Measurements from ENCODE around the gene TYMS. TPM values are rescaled to one million over a fixed set of nuclear protein-coding genes. Genes with fewer than 3 reads are reported as not detected.

TYMS gene
- total and polyA plus RNA-seq, 10 of the 15 experiments (the other 5 are each of a cell fraction or from before 2014, with no cell fraction given) = 34.8 to 524 (median 219) TPM

Other genes with a start within 250 kb of the TYMS start
- not detected in 2 replicates for gene COLEC12, start 157.0 kb upstream of the TYMS start, total RNA-seq (2014; rRNA removed)
- not detected in 2 replicates for gene COLEC12, start 157.0 kb upstream of the TYMS start, total RNA-seq (2014; rRNA removed; fragmentation: Illumina TruSeq; extraction: Trizol)
- 0.03 and 0.05 TPM in 2 replicates for gene COLEC12, start 157.0 kb upstream of the TYMS start, total RNA-seq (2021)
- not detected in 2 replicates for gene COLEC12, start 157.0 kb upstream of the TYMS start, polyA plus RNA-seq (2011; rRNA removed)
- not detected in 2 replicates for gene COLEC12, start 157.0 kb upstream of the TYMS start, polyA plus RNA-seq (2014; fragmentation: Illumina TruSeq; extraction: Trizol)
- not detected for gene COLEC12, start 157.0 kb upstream of the TYMS start, polyA plus RNA-seq (2014; fragmentation: Nextera tagmentation; extraction: Ambion mirVana)
- not detected in 2 replicates for gene COLEC12, start 157.0 kb upstream of the TYMS start, polyA plus RNA-seq (2014; rRNA removed)
- under 1 TPM in 1 of 2 experiments, not detected in 1; 0.04 TPM for gene COLEC12, start 157.0 kb upstream of the TYMS start, polyA plus RNA-seq (2016; fragmentation: Nextera tagmentation; extraction: Ambion mirVana)
- not detected in 2 replicates for gene CETN1, start 77.3 kb upstream of the TYMS start, total RNA-seq (2014; rRNA removed)
- gene CETN1, start 77.3 kb upstream of the TYMS start, total RNA-seq (2014; rRNA removed; fragmentation: Illumina TruSeq; extraction: Trizol) = not detected in 2 replicates
- not detected in 2 replicates for gene CETN1, start 77.3 kb upstream of the TYMS start, total RNA-seq (2021)
- not detected in 2 replicates for gene CETN1, start 77.3 kb upstream of the TYMS start, polyA plus RNA-seq (2011; rRNA removed)
- gene CETN1, start 77.3 kb upstream of the TYMS start, polyA plus RNA-seq (2014; fragmentation: Illumina TruSeq; extraction: Trizol) = not detected in 2 replicates
- not detected for gene CETN1, start 77.3 kb upstream of the TYMS start, polyA plus RNA-seq (2014; fragmentation: Nextera tagmentation; extraction: Ambion mirVana)
- not detected in 2 replicates for gene CETN1, start 77.3 kb upstream of the TYMS start, polyA plus RNA-seq (2014; rRNA removed)
- not detected for gene CETN1, start 77.3 kb upstream of the TYMS start, polyA plus RNA-seq (2016; fragmentation: Nextera tagmentation; extraction: Ambion mirVana)
- gene CLUL1, start 60.7 kb upstream of the TYMS start, total RNA-seq (2014; rRNA removed) = not detected in 2 replicates
- not detected in 2 replicates for gene CLUL1, start 60.7 kb upstream of the TYMS start, total RNA-seq (2014; rRNA removed; fragmentation: Illumina TruSeq; extraction: Trizol)
- not detected in 2 replicates for gene CLUL1, start 60.7 kb upstream of the TYMS start, total RNA-seq (2021)
- 0.19 TPM in 1 of 2 replicates, not detected in the other for gene CLUL1, start 60.7 kb upstream of the TYMS start, polyA plus RNA-seq (2011; rRNA removed)
- not detected in 2 replicates for gene CLUL1, start 60.7 kb upstream of the TYMS start, polyA plus RNA-seq (2014; fragmentation: Illumina TruSeq; extraction: Trizol)
- under 1 TPM in 1 of 2 experiments, not detected in 1; 0.31 TPM for gene CLUL1, start 60.7 kb upstream of the TYMS start, polyA plus RNA-seq (2014; fragmentation: Nextera tagmentation; extraction: Ambion mirVana)
- gene CLUL1, start 60.7 kb upstream of the TYMS start, polyA plus RNA-seq (2014; rRNA removed) = not detected in 2 replicates
- not detected for gene CLUL1, start 60.7 kb upstream of the TYMS start, polyA plus RNA-seq (2016; fragmentation: Nextera tagmentation; extraction: Ambion mirVana)
- gene ENOSF1, start 55.0 kb downstream of the TYMS start, total RNA-seq (2014; rRNA removed) = 26.3 and 28.9 TPM in 2 replicates
- gene ENOSF1, start 55.0 kb downstream of the TYMS start, total RNA-seq (2014; rRNA removed; fragmentation: Illumina TruSeq; extraction: Trizol) = 23.5 and 26.2 TPM in 2 replicates
- 40.0 and 43.3 TPM in 2 replicates for gene ENOSF1, start 55.0 kb downstream of the TYMS start, total RNA-seq (2021)
- 27.6 and 30.7 TPM in 2 replicates for gene ENOSF1, start 55.0 kb downstream of the TYMS start, polyA plus RNA-seq (2011; rRNA removed)
- 40.0 and 43.5 TPM in 2 replicates for gene ENOSF1, start 55.0 kb downstream of the TYMS start, polyA plus RNA-seq (2014; fragmentation: Illumina TruSeq; extraction: Trizol)
- gene ENOSF1, start 55.0 kb downstream of the TYMS start, polyA plus RNA-seq (2014; fragmentation: Nextera tagmentation; extraction: Ambion mirVana) = 10 to 100 TPM; 12.5 to 13.3 TPM
- 30.4 and 31.3 TPM in 2 replicates for gene ENOSF1, start 55.0 kb downstream of the TYMS start, polyA plus RNA-seq (2014; rRNA removed)
- gene ENOSF1, start 55.0 kb downstream of the TYMS start, polyA plus RNA-seq (2016; fragmentation: Nextera tagmentation; extraction: Ambion mirVana) = 10 to 100 TPM; 41.6 to 42.3 TPM
- 5.8 and 7.4 TPM in 2 replicates for gene YES1, start 154.6 kb downstream of the TYMS start, total RNA-seq (2014; rRNA removed)
- gene YES1, start 154.6 kb downstream of the TYMS start, total RNA-seq (2014; rRNA removed; fragmentation: Illumina TruSeq; extraction: Trizol) = 7.9 and 8.1 TPM in 2 replicates
- gene YES1, start 154.6 kb downstream of the TYMS start, total RNA-seq (2021) = 5.6 and 6.5 TPM in 2 replicates
- gene YES1, start 154.6 kb downstream of the TYMS start, polyA plus RNA-seq (2011; rRNA removed) = 6.7 and 11.3 TPM in 2 replicates
- gene YES1, start 154.6 kb downstream of the TYMS start, polyA plus RNA-seq (2014; fragmentation: Illumina TruSeq; extraction: Trizol) = 5.7 and 6.5 TPM in 2 replicates
- gene YES1, start 154.6 kb downstream of the TYMS start, polyA plus RNA-seq (2014; fragmentation: Nextera tagmentation; extraction: Ambion mirVana) = 1 to 10 TPM; 2.5 to 3.7 TPM
- 3.6 and 6.8 TPM in 2 replicates for gene YES1, start 154.6 kb downstream of the TYMS start, polyA plus RNA-seq (2014; rRNA removed)
- 1 to 10 TPM; 2.3 to 3.0 TPM for gene YES1, start 154.6 kb downstream of the TYMS start, polyA plus RNA-seq (2016; fragmentation: Nextera tagmentation; extraction: Ambion mirVana)
- gene ADCYAP1, start 247.2 kb downstream of the TYMS start, total RNA-seq (2014; rRNA removed) = not detected in 2 replicates
- not detected in 2 replicates for gene ADCYAP1, start 247.2 kb downstream of the TYMS start, total RNA-seq (2014; rRNA removed; fragmentation: Illumina TruSeq; extraction: Trizol)
- not detected in 2 replicates for gene ADCYAP1, start 247.2 kb downstream of the TYMS start, total RNA-seq (2021)
- gene ADCYAP1, start 247.2 kb downstream of the TYMS start, polyA plus RNA-seq (2011; rRNA removed) = not detected in 2 replicates
- gene ADCYAP1, start 247.2 kb downstream of the TYMS start, polyA plus RNA-seq (2014; fragmentation: Illumina TruSeq; extraction: Trizol) = not detected in 2 replicates
- gene ADCYAP1, start 247.2 kb downstream of the TYMS start, polyA plus RNA-seq (2014; fragmentation: Nextera tagmentation; extraction: Ambion mirVana) = under 1 TPM in 1 of 2 experiments, not detected in 1; 0.02 TPM
- gene ADCYAP1, start 247.2 kb downstream of the TYMS start, polyA plus RNA-seq (2014; rRNA removed) = not detected in 2 replicates
- gene ADCYAP1, start 247.2 kb downstream of the TYMS start, polyA plus RNA-seq (2016; fragmentation: Nextera tagmentation; extraction: Ambion mirVana) = not detected

All from GM12878 (cell line).